Measurements from ENCODE around the gene RNF138. TPM values are rescaled to one million over a fixed set of nuclear protein-coding genes. Genes with fewer than 3 reads are reported as not detected.

RNF138 gene
- total RNA-seq, 1 experiment from 2014 or later = 103 TPM

DNA sequence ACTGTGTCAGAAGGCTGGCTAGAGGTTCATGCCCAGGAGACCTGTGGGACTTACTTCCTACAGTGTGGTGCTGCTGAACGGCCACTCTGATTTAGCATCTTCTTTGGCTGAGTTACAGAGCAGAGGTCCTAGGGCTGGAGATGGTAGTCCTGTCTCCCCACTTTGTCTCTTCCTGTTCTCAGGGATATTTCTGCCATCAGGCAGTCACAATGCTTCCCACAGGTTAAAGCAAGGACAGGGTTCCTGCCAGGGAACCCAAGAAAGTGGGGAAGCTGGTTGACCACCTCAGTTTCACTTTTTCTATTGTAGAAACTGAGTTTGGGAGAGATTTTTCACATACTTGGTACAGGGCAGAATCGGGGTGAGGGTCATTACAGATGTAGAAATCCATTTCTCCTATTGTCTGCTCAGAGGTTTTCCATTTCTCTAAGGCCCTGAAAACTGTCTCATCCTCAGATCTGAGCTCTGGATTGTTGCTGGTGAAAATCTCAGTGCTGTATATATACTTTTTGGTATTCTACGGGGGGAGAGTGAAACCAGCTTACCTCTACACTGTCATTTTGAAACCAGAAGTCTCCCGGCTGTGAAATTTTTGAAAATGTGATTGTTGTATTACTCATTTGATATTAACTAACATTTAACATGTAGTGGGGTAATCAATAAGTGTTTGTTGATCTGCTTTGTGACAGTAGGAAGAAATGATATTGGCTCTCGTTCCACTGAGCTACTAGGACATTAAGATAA is 61.2 kb downstream of the RNF138 start:
- CTCF ChIA-PET = interaction anchor here (0.6 kb wide), 1 partner anchor 395 kb away, joined by 3 read pairs; no protein-coding TSS in a partner anchor
- TF ChIP-seq NR3C1 (CRISPR knock-in tag; conservative IDR thresholded peaks at IDR 0.05; ENCODE audit: low read depth) (no peak), NFE2L1 (CRISPR knock-in tag; IDR thresholded peaks at IDR 0.05) (no peak), TEAD4 (CRISPR knock-in tag; IDR thresholded peaks at IDR 0.05) (no peak), ATF3 (CRISPR knock-in tag; conservative IDR thresholded peaks at IDR 0.05) (no peak), NFATC4 (CRISPR knock-in tag; IDR thresholded peaks at IDR 0.05) (no peak), ZNF317 (CRISPR knock-in tag; IDR thresholded peaks at IDR 0.05; ENCODE audit: borderline replicate concordance, low read depth) (no peak), E2F4 (CRISPR knock-in tag; IDR thresholded peaks at IDR 0.05; ENCODE audit: borderline replicate concordance, low read depth) (no peak)
- TF ChIP-seq, protein P1, sequence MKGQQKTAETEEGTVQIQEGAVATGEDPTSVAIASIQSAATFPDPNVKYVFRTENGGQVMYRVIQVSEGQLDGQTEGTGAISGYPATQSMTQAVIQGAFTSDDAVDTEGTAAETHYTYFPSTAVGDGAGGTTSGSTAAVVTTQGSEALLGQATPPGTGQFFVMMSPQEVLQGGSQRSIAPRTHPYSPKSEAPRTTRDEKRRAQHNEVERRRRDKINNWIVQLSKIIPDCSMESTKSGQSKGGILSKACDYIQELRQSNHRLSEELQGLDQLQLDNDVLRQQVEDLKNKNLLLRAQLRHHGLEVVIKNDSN (CRISPR knock-in tag; IDR thresholded peaks at IDR 0.05) = no peak

GRCh38 chr18:32156855-32157254 is 65.2 kb downstream of the RNF138 start:
- ATAC-seq = no peak
- DNase-seq (ENCODE audit: low spot score) = no peak
- Mint-ChIP-seq H3K4me3 (no peak overlapping the region), H3K27me3 (ENCODE audit: low read depth) (no peaks in the 10 kb centered on the region), H3K9me3 (0 out of 2 replicates have a peak, but pooled peaks cover 3% of the 10 kb centered on the region), H3K4me1 (peaks cover 9% of the 10 kb centered on the region), H3K27ac (no peak overlapping the region), H3K36me3 (no peaks in the 10 kb centered on the region)
- CTCF ChIA-PET = interaction anchor here (1.3 to 5.3 kb wide), 8 partner anchors 58 to 512 kb away, joined by 4 to 86 read pairs (median 17); no protein-coding TSS in a partner anchor
- POLR2A ChIA-PET = no interaction called here
- TF ChIP-seq, protein P2, sequence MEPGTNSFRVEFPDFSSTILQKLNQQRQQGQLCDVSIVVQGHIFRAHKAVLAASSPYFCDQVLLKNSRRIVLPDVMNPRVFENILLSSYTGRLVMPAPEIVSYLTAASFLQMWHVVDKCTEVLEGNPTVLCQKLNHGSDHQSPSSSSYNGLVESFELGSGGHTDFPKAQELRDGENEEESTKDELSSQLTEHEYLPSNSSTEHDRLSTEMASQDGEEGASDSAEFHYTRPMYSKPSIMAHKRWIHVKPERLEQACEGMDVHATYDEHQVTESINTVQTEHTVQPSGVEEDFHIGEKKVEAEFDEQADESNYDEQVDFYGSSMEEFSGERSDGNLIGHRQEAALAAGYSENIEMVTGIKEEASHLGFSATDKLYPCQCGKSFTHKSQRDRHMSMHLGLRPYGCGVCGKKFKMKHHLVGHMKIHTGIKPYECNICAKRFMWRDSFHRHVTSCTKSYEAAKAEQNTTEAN (CRISPR knock-in tag; IDR thresholded peaks at IDR 0.05) = no peak
- TF ChIP-seq, protein P1 (CRISPR knock-in tag; IDR thresholded peaks at IDR 0.05) = no peak
- TF ChIP-seq FOXJ3 (CRISPR knock-in tag; IDR thresholded peaks at IDR 0.05; ENCODE audit: borderline replicate concordance) = no peak
- TF ChIP-seq, protein P3, sequence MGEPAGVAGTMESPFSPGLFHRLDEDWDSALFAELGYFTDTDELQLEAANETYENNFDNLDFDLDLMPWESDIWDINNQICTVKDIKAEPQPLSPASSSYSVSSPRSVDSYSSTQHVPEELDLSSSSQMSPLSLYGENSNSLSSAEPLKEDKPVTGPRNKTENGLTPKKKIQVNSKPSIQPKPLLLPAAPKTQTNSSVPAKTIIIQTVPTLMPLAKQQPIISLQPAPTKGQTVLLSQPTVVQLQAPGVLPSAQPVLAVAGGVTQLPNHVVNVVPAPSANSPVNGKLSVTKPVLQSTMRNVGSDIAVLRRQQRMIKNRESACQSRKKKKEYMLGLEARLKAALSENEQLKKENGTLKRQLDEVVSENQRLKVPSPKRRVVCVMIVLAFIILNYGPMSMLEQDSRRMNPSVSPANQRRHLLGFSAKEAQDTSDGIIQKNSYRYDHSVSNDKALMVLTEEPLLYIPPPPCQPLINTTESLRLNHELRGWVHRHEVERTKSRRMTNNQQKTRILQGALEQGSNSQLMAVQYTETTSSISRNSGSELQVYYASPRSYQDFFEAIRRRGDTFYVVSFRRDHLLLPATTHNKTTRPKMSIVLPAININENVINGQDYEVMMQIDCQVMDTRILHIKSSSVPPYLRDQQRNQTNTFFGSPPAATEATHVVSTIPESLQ (CRISPR knock-in tag; IDR thresholded peaks at IDR 0.05) = no peak
- no peak for TF ChIP-seq NR3C1 (CRISPR knock-in tag; conservative IDR thresholded peaks at IDR 0.05; ENCODE audit: low read depth)
- TF ChIP-seq ZNF232 (CRISPR knock-in tag; IDR thresholded peaks at IDR 0.05) = no peak
- no peak for TF ChIP-seq ZNF512 (CRISPR knock-in tag; IDR thresholded peaks at IDR 0.05; ENCODE audit: borderline replicate concordance)
- TF ChIP-seq, protein P4, sequence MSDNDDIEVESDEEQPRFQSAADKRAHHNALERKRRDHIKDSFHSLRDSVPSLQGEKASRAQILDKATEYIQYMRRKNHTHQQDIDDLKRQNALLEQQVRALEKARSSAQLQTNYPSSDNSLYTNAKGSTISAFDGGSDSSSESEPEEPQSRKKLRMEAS (CRISPR knock-in tag; IDR thresholded peaks at IDR 0.05) = no peak
- no peak for TF ChIP-seq ZNF396 (CRISPR knock-in tag; IDR thresholded peaks at IDR 0.05; ENCODE audit: borderline replicate concordance)
- TF ChIP-seq AFF4 (CRISPR knock-in tag; IDR thresholded peaks at IDR 0.05; ENCODE audit: borderline replicate concordance) = no peak
- no peak for TF ChIP-seq KAT7 (CRISPR knock-in tag; IDR thresholded peaks at IDR 0.05; ENCODE audit: borderline replicate concordance)
- TF ChIP-seq ZNF121 (CRISPR knock-in tag; IDR thresholded peaks at IDR 0.05) = no peak

More for the DNA sequence above, 61.2 kb downstream of the RNF138 start:
- Mint-ChIP-seq H3K9me3 (peaks cover 13% of the 10 kb centered on the region), H3K27ac (no peak overlapping the region), H3K4me3 (no peak overlapping the region), H3K27me3 (ENCODE audit: low read depth) (no peaks in the 10 kb centered on the region), H3K36me3 (no peaks in the 10 kb centered on the region; the same call in 1 of the 2 replicates), H3K4me1 (peaks cover 5% of the 10 kb centered on the region)
- no peak for ATAC-seq
- POLR2A ChIA-PET = no interaction called here
- DNase-seq (ENCODE audit: low spot score) = no peak
